Smooth muscle cell (in vitro differentiated cells): ENCODE data around the gene WBP1. TPM values are rescaled to one million over a fixed set of nuclear protein-coding genes. Genes with fewer than 3 reads are reported as not detected.
A peak's percentile ranks its signal among the peaks of the same experiment; 100 is the strongest.

ENCODE experiments used
- DNase-seq: peaks from one replicate; lab custom pipeline; 2025; ENCODE audit not compliant: unreplicated experiment; lab: John Stamatoyannopoulos, UW
- H2AFZ ChIP-seq: fragments of 200-600 bp; sonication (generic); 2 replicates; pipeline ENCODE4 v1.6.0; 2016; ENCODE audit warnings: antibody characterized with exemption, low read depth, mild to moderate bottlenecking
- H3F3A ChIP-seq: fragments of 200-600 bp; sonication (generic); 2 replicates; pipeline ENCODE4 v1.6.0; 2017; ENCODE audit warnings: antibody characterized with exemption, low read depth
- H3K27ac ChIP-seq: fragments of 200-600 bp; sonication (generic); 2 replicates; pipeline ENCODE4 v1.5.1; 2016; ENCODE audit warnings: low read depth, mild to moderate bottlenecking
- H3K27me3 ChIP-seq: fragments of 200-600 bp; sonication (generic); 2 replicates; pipeline ENCODE4 v1.6.1; 2016; ENCODE audit warnings: low read depth, mild to moderate bottlenecking
- H3K36me3 ChIP-seq: fragments of 200-600 bp; sonication (generic); 2 replicates; pipeline ENCODE4 v1.5.1; 2016; ENCODE audit warnings: low read depth
- H3K4me1 ChIP-seq: fragments of 200-600 bp; sonication (generic); 2 replicates; pipeline ENCODE4 v1.5.1; 2016; ENCODE audit warnings: low read depth
- H3K4me2 ChIP-seq: fragments of 200-600 bp; sonication (generic); 2 replicates; pipeline ENCODE4 v1.6.0; 2016; ENCODE audit warnings: mild to moderate bottlenecking
- H3K4me3 ChIP-seq: fragments of 200-600 bp; sonication (generic); 2 replicates; pipeline ENCODE4 v1.5.1; 2016; ENCODE audit warnings: mild to moderate bottlenecking
- H3K79me2 ChIP-seq: fragments of 200-600 bp; sonication (generic); 2 replicates; pipeline ENCODE4 v1.6.0; 2016; ENCODE audit warnings: low read depth, mild to moderate bottlenecking
- H3K9ac ChIP-seq: fragments of 200-600 bp; sonication (generic); 2 replicates; pipeline ENCODE4 v1.6.0; 2016; ENCODE audit warnings: low read depth
- H3K9me3 ChIP-seq: fragments of 200-600 bp; sonication (generic); replicated peaks from 2 replicates; pipeline ENCODE4 v1.5.1; 2016; ENCODE audit warnings: low read depth
- H4K20me1 ChIP-seq: fragments of 200-600 bp; sonication (generic); 2 replicates; pipeline ENCODE4 v1.6.0; 2016; ENCODE audit warnings: low read depth
- WGBS: methylation state at CpG from one replicate; pipeline ENCODE4 v1.1.7; 2016; ENCODE audit warnings: low lambda C conversion rate; 5-methylcytosine and 5-hydroxymethylcytosine counted together
- polyA plus RNA-seq: library from polyadenylated mRNA; unstranded; fragments of >200 nt; fragmentation: Nextera tagmentation; extraction: Ambion mirVana; gene quantifications from 2 replicates; pipeline ENCODE4 v1.2.1, GENCODE V29; 2016
- total RNA-seq: library from RNA; depleted of rRNA; stranded (reverse); fragments of >200 nt; gene quantifications from 2 replicates; pipeline ENCODE4 v1.2.3, GENCODE V29; 2014
- TF ChIP-seq, protein P1 (sequence below): fragments of 200-600 bp; sonication (generic); IDR thresholded peaks from 2 replicates; pipeline ENCODE4 v1.5.1; 2017; ENCODE audit warnings: borderline replicate concordance, mild to moderate bottlenecking, antibody characterized with exemption; ENCODE audit not compliant: insufficient read depth, poor library complexity, severe bottlenecking

The WBP1 gene
- total and polyA plus RNA-seq, 2 experiments from 2014 or later = 90.8 to 117 TPM

DNA sequence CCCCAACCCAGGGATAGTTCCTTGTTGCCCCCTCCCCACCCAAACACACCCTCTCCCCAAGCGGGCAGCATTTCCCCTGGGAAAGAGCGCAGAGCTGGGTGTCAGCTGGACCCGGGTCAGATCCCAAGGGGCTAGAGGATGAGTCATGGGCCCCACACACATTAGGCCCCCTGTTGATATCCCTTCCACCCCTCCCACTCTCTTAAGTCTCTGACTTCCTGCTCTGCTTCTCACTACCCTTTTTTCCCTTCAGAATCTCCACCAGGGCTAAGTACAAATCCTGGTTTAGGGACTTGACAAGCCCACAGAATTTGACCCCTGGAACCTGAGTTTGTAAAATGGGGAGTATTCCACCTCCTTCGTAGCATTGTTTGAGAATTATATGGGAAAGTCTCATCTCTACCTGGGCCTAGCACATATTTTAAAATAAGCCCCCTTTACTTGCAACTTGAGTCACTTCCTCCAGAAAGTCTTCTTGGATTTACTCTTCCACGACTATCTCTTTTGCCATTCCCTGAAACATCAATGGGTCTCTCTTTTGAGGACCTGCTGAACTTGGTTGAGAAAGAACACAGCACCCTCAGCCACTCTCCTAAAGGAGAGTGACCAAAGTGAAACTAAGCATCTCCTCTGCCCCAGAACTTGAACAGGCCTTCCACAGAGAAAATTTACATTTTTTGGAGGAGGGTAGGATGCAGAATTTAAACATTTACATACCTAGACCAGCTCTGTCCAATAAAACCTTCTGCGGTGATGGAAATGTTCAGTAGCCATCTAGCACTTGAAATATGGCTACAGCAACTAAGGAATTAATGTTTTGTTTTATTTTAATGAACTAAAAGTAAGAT is 21.2 kb upstream of the WBP1 start:
- H3F3A ChIP-seq = peaks cover 11% of the 10 kb centered on the region

DNA sequence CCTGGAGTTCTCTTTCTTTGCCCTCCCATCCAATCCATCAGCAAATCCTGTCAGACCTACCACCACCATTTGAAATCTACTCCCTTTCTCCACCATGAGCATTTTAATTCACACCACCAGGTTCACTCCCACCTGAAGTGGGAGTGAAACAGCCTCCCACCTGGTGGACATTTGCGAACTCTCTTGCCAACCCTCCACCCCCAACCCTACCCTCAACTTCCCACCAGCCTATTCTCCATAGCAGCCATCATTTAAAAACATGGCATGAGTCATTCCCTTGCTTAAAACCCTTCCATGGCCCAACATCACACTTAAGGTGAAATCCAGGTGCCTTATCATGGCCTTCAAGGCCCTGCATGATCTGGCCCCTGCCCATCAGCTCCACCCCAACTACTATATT is 20.0 kb upstream of the WBP1 start:
- no peak overlapping the region for H2AFZ ChIP-seq
- H4K20me1 ChIP-seq = peaks cover 64% of the 10 kb centered on the region
- H3K4me2 ChIP-seq = peak overlapping the region; percentile 96
- H3K4me1 ChIP-seq = peaks cover 30% of the 10 kb centered on the region
- H3K27me3 ChIP-seq = no peaks in the 10 kb centered on the region
- no peak for DNase-seq
- H3K79me2 ChIP-seq = peaks cover 73% of the 10 kb centered on the region
- no peak overlapping the region for H3K9ac ChIP-seq
- H3K27ac ChIP-seq = peak overlapping the region; percentile 93
- WGBS = 100% methylated on average over 1 of the region's 1 CpG
- peaks cover 15% of the 10 kb centered on the region for H3F3A ChIP-seq
- H3K36me3 ChIP-seq = no peaks in the 10 kb centered on the region
- peak overlapping the region; percentile 61 for H3K4me3 ChIP-seq
- no peaks in the 10 kb centered on the region for H3K9me3 ChIP-seq
- TF ChIP-seq, protein P1, sequence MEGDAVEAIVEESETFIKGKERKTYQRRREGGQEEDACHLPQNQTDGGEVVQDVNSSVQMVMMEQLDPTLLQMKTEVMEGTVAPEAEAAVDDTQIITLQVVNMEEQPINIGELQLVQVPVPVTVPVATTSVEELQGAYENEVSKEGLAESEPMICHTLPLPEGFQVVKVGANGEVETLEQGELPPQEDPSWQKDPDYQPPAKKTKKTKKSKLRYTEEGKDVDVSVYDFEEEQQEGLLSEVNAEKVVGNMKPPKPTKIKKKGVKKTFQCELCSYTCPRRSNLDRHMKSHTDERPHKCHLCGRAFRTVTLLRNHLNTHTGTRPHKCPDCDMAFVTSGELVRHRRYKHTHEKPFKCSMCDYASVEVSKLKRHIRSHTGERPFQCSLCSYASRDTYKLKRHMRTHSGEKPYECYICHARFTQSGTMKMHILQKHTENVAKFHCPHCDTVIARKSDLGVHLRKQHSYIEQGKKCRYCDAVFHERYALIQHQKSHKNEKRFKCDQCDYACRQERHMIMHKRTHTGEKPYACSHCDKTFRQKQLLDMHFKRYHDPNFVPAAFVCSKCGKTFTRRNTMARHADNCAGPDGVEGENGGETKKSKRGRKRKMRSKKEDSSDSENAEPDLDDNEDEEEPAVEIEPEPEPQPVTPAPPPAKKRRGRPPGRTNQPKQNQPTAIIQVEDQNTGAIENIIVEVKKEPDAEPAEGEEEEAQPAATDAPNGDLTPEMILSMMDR = no peak

More for the DNA sequence above, 21.2 kb upstream of the WBP1 start:
- Histone ChIP-seq H3K36me3 (no peaks in the 10 kb centered on the region), H3K4me2 (peak overlapping the region; percentile 96), H4K20me1 (peaks cover 72% of the 10 kb centered on the region), H3K27me3 (no peaks in the 10 kb centered on the region), H3K9me3 (no peaks in the 10 kb centered on the region), H3K79me2 (peaks cover 78% of the 10 kb centered on the region), H3K4me1 (peaks cover 30% of the 10 kb centered on the region), H3K9ac (no peak overlapping the region), H2AFZ (no peak overlapping the region), H3K27ac (peak overlapping the region; percentile 11), H3K4me3 (no peak overlapping the region)
- no peak for DNase-seq
- WGBS = 53% methylated on average over 6 of the region's 6 CpGs
- TF ChIP-seq, protein P1 = no peak

DNA sequence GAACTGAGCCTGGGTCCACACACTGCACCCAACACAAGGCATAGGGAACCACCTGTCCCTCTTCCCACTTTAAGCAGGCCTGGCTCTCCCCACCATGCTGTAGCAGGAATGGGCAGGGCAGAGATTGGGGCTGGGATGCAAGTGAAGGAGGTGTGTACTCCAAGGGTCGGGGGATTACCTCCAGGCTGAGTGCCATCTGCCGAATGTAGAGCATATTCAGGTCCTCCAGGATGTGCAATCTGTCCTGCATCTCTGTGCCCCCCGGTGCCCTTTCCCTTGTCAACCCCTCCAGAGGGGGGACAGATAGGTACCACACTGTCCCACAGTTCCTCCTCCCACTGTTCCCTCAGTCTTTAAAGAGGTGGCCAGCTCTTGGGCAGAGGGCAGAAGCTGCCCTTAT is 18.9 kb upstream of the WBP1 start:
- H3K79me2 ChIP-seq = peaks cover 62% of the 10 kb centered on the region
- no peaks in the 10 kb centered on the region for H3K36me3 ChIP-seq
- H2AFZ ChIP-seq = no peak overlapping the region
- peak overlapping the region; percentile 96 for H3K4me2 ChIP-seq
- peak overlapping the region; percentile 93 for H3K27ac ChIP-seq
- 57% methylated on average over 3 of the region's 3 CpGs for WGBS
- TF ChIP-seq, protein P1 = no peak
- H3K4me3 ChIP-seq = peak overlapping the region; percentile 61
- H3K9ac ChIP-seq = peak overlapping the region; percentile 82
- H4K20me1 ChIP-seq = peaks cover 54% of the 10 kb centered on the region
- H3K9me3 ChIP-seq = no peaks in the 10 kb centered on the region
- DNase-seq = no peak
- peaks cover 15% of the 10 kb centered on the region for H3F3A ChIP-seq
- H3K27me3 ChIP-seq = no peaks in the 10 kb centered on the region
- H3K4me1 ChIP-seq = peaks cover 30% of the 10 kb centered on the region
